A549 (cell line): ENCODE measurements around the gene NCAM2.

Experiments used
- CHD2 ChIP-seq: fragments of 150-350 bp; IDR thresholded peaks from 2 replicates; pipeline ENCODE4 v1.6.1; 2014; ENCODE audit warnings: low read length; ENCODE audit not compliant: partially characterized antibody
- ELK1 ChIP-seq: fragments of 150-350 bp; IDR thresholded peaks from 2 replicates; pipeline ENCODE4 v1.6.1; 2014; ENCODE audit warnings: low read depth, mild to moderate bottlenecking, low read length
- TF ChIP-seq, protein P1 (sequence below): fragments of >200 bp; sonication (Bioruptor Twin); formaldehyde crosslinking; IDR thresholded peaks from 3 replicates; pipeline ENCODE4 v1.5.1; 2016

DNA sequence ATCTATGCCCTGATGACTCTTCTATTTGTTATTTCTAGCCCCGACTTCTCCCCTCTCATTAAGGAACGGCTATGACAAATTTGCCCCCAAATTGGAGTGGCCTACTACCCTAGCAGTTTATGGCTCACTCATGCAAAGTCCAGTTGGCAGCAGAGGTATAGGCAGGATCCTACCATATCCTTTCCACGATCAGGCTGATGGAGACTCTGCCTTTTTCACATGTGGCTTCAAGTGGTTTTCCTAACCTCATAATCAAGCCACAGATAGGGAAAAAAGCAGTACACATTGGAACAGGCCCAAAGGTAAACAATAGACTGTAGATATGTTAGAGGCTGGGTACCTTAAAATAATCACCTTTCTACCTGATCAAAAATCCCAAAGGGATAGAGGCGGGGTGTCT, 292.5 kb downstream of the NCAM2 start:
- TF ChIP-seq, protein P1, sequence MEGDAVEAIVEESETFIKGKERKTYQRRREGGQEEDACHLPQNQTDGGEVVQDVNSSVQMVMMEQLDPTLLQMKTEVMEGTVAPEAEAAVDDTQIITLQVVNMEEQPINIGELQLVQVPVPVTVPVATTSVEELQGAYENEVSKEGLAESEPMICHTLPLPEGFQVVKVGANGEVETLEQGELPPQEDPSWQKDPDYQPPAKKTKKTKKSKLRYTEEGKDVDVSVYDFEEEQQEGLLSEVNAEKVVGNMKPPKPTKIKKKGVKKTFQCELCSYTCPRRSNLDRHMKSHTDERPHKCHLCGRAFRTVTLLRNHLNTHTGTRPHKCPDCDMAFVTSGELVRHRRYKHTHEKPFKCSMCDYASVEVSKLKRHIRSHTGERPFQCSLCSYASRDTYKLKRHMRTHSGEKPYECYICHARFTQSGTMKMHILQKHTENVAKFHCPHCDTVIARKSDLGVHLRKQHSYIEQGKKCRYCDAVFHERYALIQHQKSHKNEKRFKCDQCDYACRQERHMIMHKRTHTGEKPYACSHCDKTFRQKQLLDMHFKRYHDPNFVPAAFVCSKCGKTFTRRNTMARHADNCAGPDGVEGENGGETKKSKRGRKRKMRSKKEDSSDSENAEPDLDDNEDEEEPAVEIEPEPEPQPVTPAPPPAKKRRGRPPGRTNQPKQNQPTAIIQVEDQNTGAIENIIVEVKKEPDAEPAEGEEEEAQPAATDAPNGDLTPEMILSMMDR: no peak
- TF ChIP-seq CHD2 (no peak), ELK1 (no peak)
